WTC11 (cell line): ENCODE data around the gene IRF2BP2. TPM values are rescaled to one million over a fixed set of nuclear protein-coding genes. Genes with fewer than 3 reads are reported as not detected.

Experiments used
- ATAC-seq: fragments of 200-7000 bp; cut with Tn5 transposase; 2 replicates; pipeline ENCODE4 v1.10.0; 2021; ENCODE audit warnings: mild to moderate bottlenecking, moderate library complexity
- CTCF ChIA-PET: fragments of 300-600 bp; sonication (Branson Sonifier 250); formaldehyde crosslinking; loops from one replicate; lab custom pipeline; 2021; ENCODE audit warnings: antibody characterized with exemption; lab: Charles Lee
- POLR2A ChIA-PET: fragments of 350-600 bp; sonication (Branson Sonifier 250); formaldehyde crosslinking; loops from one replicate; lab custom pipeline; 2021; ENCODE audit warnings: antibody characterized with exemption; lab: Charles Lee
- DNase-seq: peaks from one replicate; pipeline ENCODE4 v3.0.0; 2021; ENCODE audit warnings: low spot score
- H3K27ac Mint-ChIP-seq: 2 replicates; pipeline ENCODE4 v1.8.0; 2021; ENCODE audit warnings: mixed read lengths
- H3K27me3 Mint-ChIP-seq: 2 replicates; pipeline ENCODE4 v1.8.0; 2021; ENCODE audit warnings: low read depth, mild to moderate bottlenecking, moderate library complexity, mixed read lengths
- H3K36me3 Mint-ChIP-seq: 2 replicates; pipeline ENCODE4 v1.8.0; 2021; ENCODE audit warnings: mixed read lengths
- H3K4me1 Mint-ChIP-seq: 2 replicates; pipeline ENCODE4 v1.8.0; 2022; ENCODE audit warnings: mixed read lengths
- H3K4me3 Mint-ChIP-seq: 2 replicates; pipeline ENCODE4 v1.8.0; 2021; ENCODE audit warnings: mild to moderate bottlenecking, moderate library complexity, mixed read lengths
- H3K9me3 Mint-ChIP-seq: 2 replicates; pipeline ENCODE4 v1.8.0; 2021; ENCODE audit warnings: mixed read lengths
- ELF4 ChIP-seq: sonication (generic); formaldehyde crosslinking; IDR thresholded peaks from 2 replicates; pipeline ENCODE4 v1.8.1; 2022; ENCODE audit warnings: low read depth, mild to moderate bottlenecking, moderate library complexity, missing genetic modification reagents
- EMX1 ChIP-seq: fragments of 250-450 bp; sonication (Bioruptor Pico); IDR thresholded peaks from 2 replicates; pipeline ENCODE4 v1.8.0; 2021; ENCODE audit warnings: mild to moderate bottlenecking
- ERG ChIP-seq: fragments of 250-450 bp; sonication (Bioruptor Pico); IDR thresholded peaks from 2 replicates; pipeline ENCODE4 v1.8.0; 2021; ENCODE audit warnings: mild to moderate bottlenecking
- GABPB1 ChIP-seq: sonication (generic); formaldehyde crosslinking; IDR thresholded peaks from 2 replicates; pipeline ENCODE4 v1.8.1; 2023; ENCODE audit warnings: mild to moderate bottlenecking, missing genetic modification reagents
- GRHL2 ChIP-seq: fragments of 250-450 bp; sonication (Bioruptor Pico); IDR thresholded peaks from 2 replicates; pipeline ENCODE4 v1.8.0; 2022; ENCODE audit warnings: mild to moderate bottlenecking, moderate library complexity; ENCODE audit not compliant: insufficient replicate concordance, severe bottlenecking
- HMGA2 ChIP-seq: fragments of 250-450 bp; sonication (Bioruptor Pico); IDR thresholded peaks from 2 replicates; pipeline ENCODE4 v1.4.0; 2021; ENCODE audit warnings: mild to moderate bottlenecking, moderate library complexity
- KAT7 ChIP-seq: sonication (generic); formaldehyde crosslinking; IDR thresholded peaks from 2 replicates; pipeline ENCODE4 v1.8.1; 2023; ENCODE audit warnings: missing genetic modification reagents, mild to moderate bottlenecking, borderline replicate concordance
- NFATC4 ChIP-seq: fragments of 250-450 bp; sonication (Bioruptor Pico); IDR thresholded peaks from 2 replicates; pipeline ENCODE4 v1.9.0; 2021; ENCODE audit warnings: mild to moderate bottlenecking
- NFYB ChIP-seq: sonication (generic); formaldehyde crosslinking; conservative IDR thresholded peaks from 2 replicates; pipeline ENCODE4 v1.8.0; 2022; ENCODE audit warnings: low read depth, missing genetic modification reagents
- NR1H2 ChIP-seq: sonication (generic); formaldehyde crosslinking; IDR thresholded peaks from 2 replicates; pipeline ENCODE4 v1.9.0; 2021; ENCODE audit warnings: mild to moderate bottlenecking, moderate library complexity, missing genetic modification reagents
- OVOL2 ChIP-seq: fragments of 250-450 bp; sonication (Bioruptor Pico); IDR thresholded peaks from 2 replicates; pipeline ENCODE4 v1.9.0; 2021; ENCODE audit warnings: mild to moderate bottlenecking, borderline replicate concordance
- PRDM15 ChIP-seq: sonication (generic); formaldehyde crosslinking; IDR thresholded peaks from 2 replicates; pipeline ENCODE4 v1.8.0; 2022; ENCODE audit warnings: missing genetic modification reagents
- STAT6 ChIP-seq: sonication (generic); formaldehyde crosslinking; conservative IDR thresholded peaks from 2 replicates; pipeline ENCODE4 v1.8.1; 2023; ENCODE audit warnings: mild to moderate bottlenecking, low read depth, missing genetic modification reagents, moderate library complexity
- TEAD1 ChIP-seq: sonication (generic); formaldehyde crosslinking; IDR thresholded peaks from 2 replicates; pipeline ENCODE4 v1.8.0; 2022; ENCODE audit warnings: mild to moderate bottlenecking, missing genetic modification reagents
- ZNF219 ChIP-seq: sonication (generic); formaldehyde crosslinking; IDR thresholded peaks from 2 replicates; pipeline ENCODE4 v1.8.0; 2023; ENCODE audit warnings: missing genetic modification reagents, mild to moderate bottlenecking, borderline replicate concordance
- ZNF263 ChIP-seq: sonication (generic); formaldehyde crosslinking; IDR thresholded peaks from 2 replicates; pipeline ENCODE4 v1.8.1; 2022; ENCODE audit warnings: low read depth, mild to moderate bottlenecking, moderate library complexity, missing genetic modification reagents
- ZNF416 ChIP-seq: fragments of 250-450 bp; sonication (Bioruptor Pico); IDR thresholded peaks from 2 replicates; pipeline ENCODE4 v1.9.0; 2021; ENCODE audit warnings: mild to moderate bottlenecking, inconsistent platforms
- total RNA-seq: library from RNA; stranded (reverse); gene quantifications from 3 replicates; pipeline ENCODE4 v1.2.3, GENCODE V29; 2021
- TF ChIP-seq, protein P1 (sequence below): fragments of 250-450 bp; sonication (Bioruptor Pico); IDR thresholded peaks from 2 replicates; pipeline ENCODE4 v1.9.0; 2021; ENCODE audit warnings: mild to moderate bottlenecking
- TF ChIP-seq, protein P2 (sequence below): fragments of 250-450 bp; sonication (Bioruptor Pico); IDR thresholded peaks from 2 replicates; pipeline ENCODE4 v1.9.0; 2021; ENCODE audit warnings: moderate library complexity, mild to moderate bottlenecking, inconsistent platforms, borderline replicate concordance

The IRF2BP2 gene
- total RNA-seq, 1 experiment from 2014 or later: 70.9 TPM

- no peaks in the 10 kb centered on the region for H3K27me3 Mint-ChIP-seq
- H3K4me1 Mint-ChIP-seq: peaks cover 4% of the 10 kb centered on the region; the same call in 1 of the 2 replicates
- H3K4me3 Mint-ChIP-seq: no peak overlapping the region
- ATAC-seq (no peak), DNase-seq (no peak)
- H3K27ac Mint-ChIP-seq: no peak overlapping the region
- POLR2A ChIA-PET: no interaction called here
- peaks cover 8% of the 10 kb centered on the region for H3K9me3 Mint-ChIP-seq
- CTCF ChIA-PET: no interaction called here
- no peaks in the 10 kb centered on the region for H3K36me3 Mint-ChIP-seq
- no peak for TF ChIP-seq HMGA2 (CRISPR knock-in tag)
- TF ChIP-seq ZNF263: no peak
- no peak for TF ChIP-seq NR1H2 (CRISPR knock-in tag)
- TF ChIP-seq ZNF416 (CRISPR knock-in tag): no peak
- TF ChIP-seq PRDM15: no peak
- TF ChIP-seq, protein P1, sequence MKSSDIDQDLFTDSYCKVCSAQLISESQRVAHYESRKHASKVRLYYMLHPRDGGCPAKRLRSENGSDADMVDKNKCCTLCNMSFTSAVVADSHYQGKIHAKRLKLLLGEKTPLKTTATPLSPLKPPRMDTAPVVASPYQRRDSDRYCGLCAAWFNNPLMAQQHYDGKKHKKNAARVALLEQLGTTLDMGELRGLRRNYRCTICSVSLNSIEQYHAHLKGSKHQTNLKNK (CRISPR knock-in tag): no peak
- TF ChIP-seq ZNF219 (CRISPR knock-in tag): no peak
- no peak for TF ChIP-seq GRHL2 (CRISPR knock-in tag)
- no peak for TF ChIP-seq EMX1 (CRISPR knock-in tag)
- TF ChIP-seq OVOL2 (CRISPR knock-in tag): no peak
- TF ChIP-seq NFYB: no peak
- TF ChIP-seq, protein P2, sequence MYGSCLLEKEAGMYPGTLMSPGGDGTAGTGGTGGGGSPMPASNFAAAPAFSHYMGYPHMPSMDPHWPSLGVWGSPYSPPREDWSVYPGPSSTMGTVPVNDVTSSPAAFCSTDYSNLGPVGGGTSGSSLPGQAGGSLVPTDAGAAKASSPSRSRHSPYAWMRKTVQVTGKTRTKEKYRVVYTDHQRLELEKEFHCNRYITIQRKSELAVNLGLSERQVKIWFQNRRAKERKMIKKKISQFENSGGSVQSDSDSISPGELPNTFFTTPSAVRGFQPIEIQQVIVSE (CRISPR knock-in tag): no peak
- no peak for TF ChIP-seq NFATC4 (CRISPR knock-in tag)
- TF ChIP-seq ERG: no peak
- TF ChIP-seq ELF4: no peak
- TF ChIP-seq TEAD1 (CRISPR knock-in tag): no peak
- TF ChIP-seq GABPB1 (CRISPR knock-in tag): no peak
- TF ChIP-seq STAT6: no peak
- TF ChIP-seq KAT7 (CRISPR knock-in tag): no peak
Measured at GRCh38 chr1:234633246-234634003, 23.4 kb upstream of the IRF2BP2 start.
